ENCODE measurements around the gene GPR45. TPM values are rescaled to one million over a fixed set of nuclear protein-coding genes. Genes with fewer than 3 reads are reported as not detected.
A peak's percentile ranks its signal among the peaks of the same experiment; 100 is the strongest.

The GPR45 gene
- total RNA-seq = not detected

GRCh38 chr2:105241443-105241842 lies at the start of gene GPR45:
GPR45 (plus strand) TSS chr2:105241743; CDS start chr2:105241859, 116 bp downstream.
- intact Hi-C loops (cut with micrococcal nuclease) = no loop called here
- Mint-ChIP-seq H3K27ac (no peak within 1 kb of the TSS), H3K27me3 (ENCODE audit: low read depth) (peaks cover 7% of the 10 kb centered on the region), H3K4me3 (no peak within 1 kb of the TSS), H3K36me3 (ENCODE audit: low read depth) (no peaks in the 10 kb centered on the region), H3K9me3 (no peaks in the 10 kb centered on the region), H3K4me1 (ENCODE audit: low read depth) (peaks cover 15% of the 10 kb centered on the region)
- CTCF ChIA-PET = interaction anchor here (14.3 kb wide), 1 partner anchor 128 kb away, joined by 263 read pairs; no protein-coding TSS in a partner anchor
- no peak for DNase-seq

- H3K36me3 Mint-ChIP-seq (ENCODE audit: low read depth) = no peaks in the 10 kb centered on the region
- H3K27ac Mint-ChIP-seq = no peak overlapping the region
- DNase-seq = no peak
- peaks cover 23% of the 10 kb centered on the region for H3K27me3 Mint-ChIP-seq (ENCODE audit: low read depth)
- H3K4me3 Mint-ChIP-seq = no peak overlapping the region
- H3K4me1 Mint-ChIP-seq (ENCODE audit: low read depth) = no peaks in the 10 kb centered on the region
- CTCF ChIA-PET = no interaction called here
- intact Hi-C loops (cut with micrococcal nuclease) = no loop called here
- H3K9me3 Mint-ChIP-seq = peaks cover 14% of the 10 kb centered on the region
Observed at GRCh38 chr2:105194022-105194675, 47.4 kb upstream of the GPR45 start.

- no peak for DNase-seq
- H3K9me3 Mint-ChIP-seq = peaks cover 9% of the 10 kb centered on the region
- no peaks in the 10 kb centered on the region for H3K4me1 Mint-ChIP-seq (ENCODE audit: low read depth)
- H3K27me3 Mint-ChIP-seq (ENCODE audit: low read depth) = peaks cover 19% of the 10 kb centered on the region
- H3K4me3 Mint-ChIP-seq = no peak overlapping the region
- no peak overlapping the region for H3K27ac Mint-ChIP-seq
- intact Hi-C loops (cut with micrococcal nuclease) = no loop called here
- CTCF ChIA-PET = no interaction called here
- H3K36me3 Mint-ChIP-seq (ENCODE audit: low read depth) = no peaks in the 10 kb centered on the region
Observed at GRCh38 chr2:105196651-105197050, 44.9 kb upstream of the GPR45 start.

- Mint-ChIP-seq H3K9me3 (no peaks in the 10 kb centered on the region), H3K4me1 (ENCODE audit: low read depth) (no peaks in the 10 kb centered on the region), H3K27me3 (ENCODE audit: low read depth) (peaks cover 5% of the 10 kb centered on the region), H3K36me3 (ENCODE audit: low read depth) (no peaks in the 10 kb centered on the region), H3K4me3 (no peak overlapping the region), H3K27ac (no peak overlapping the region)
- intact Hi-C loops (cut with micrococcal nuclease) = no loop called here
- CTCF ChIA-PET = no interaction called here
- DNase-seq = no peak
Observed at GRCh38 chr2:105215586-105216192, 25.9 kb upstream of the GPR45 start.

GRCh38 chr2:105220604-105221003 lies 20.9 kb upstream of the GPR45 start:
- Mint-ChIP-seq H3K4me1 (ENCODE audit: low read depth) (no peaks in the 10 kb centered on the region), H3K27ac (no peak overlapping the region), H3K27me3 (ENCODE audit: low read depth) (peaks cover 7% of the 10 kb centered on the region), H3K36me3 (ENCODE audit: low read depth) (no peaks in the 10 kb centered on the region), H3K4me3 (no peak overlapping the region), H3K9me3 (no peaks in the 10 kb centered on the region)
- CTCF ChIA-PET = no interaction called here
- intact Hi-C loops (cut with micrococcal nuclease) = no loop called here
- DNase-seq = no peak

GRCh38 chr2:105224444-105224843 lies 17.1 kb upstream of the GPR45 start:
- CTCF ChIA-PET = no interaction called here
- H3K4me3 Mint-ChIP-seq = no peak overlapping the region
- DNase-seq = no peak
- no peaks in the 10 kb centered on the region for H3K9me3 Mint-ChIP-seq
- H3K27me3 Mint-ChIP-seq (ENCODE audit: low read depth) = peaks cover 5% of the 10 kb centered on the region
- H3K27ac Mint-ChIP-seq = no peak overlapping the region
- intact Hi-C loops (cut with micrococcal nuclease) = no loop called here
- no peaks in the 10 kb centered on the region for H3K36me3 Mint-ChIP-seq (ENCODE audit: low read depth)
- no peaks in the 10 kb centered on the region for H3K4me1 Mint-ChIP-seq (ENCODE audit: low read depth)

GRCh38 chr2:105231232-105231619 lies 10.3 kb upstream of the GPR45 start:
- Mint-ChIP-seq H3K4me1 (ENCODE audit: low read depth) (peaks cover 9% of the 10 kb centered on the region), H3K36me3 (ENCODE audit: low read depth) (no peaks in the 10 kb centered on the region), H3K4me3 (no peak overlapping the region), H3K27me3 (ENCODE audit: low read depth) (peaks cover 1% of the 10 kb centered on the region), H3K9me3 (no peaks in the 10 kb centered on the region), H3K27ac (no peak overlapping the region)
- CTCF ChIA-PET = interaction anchor here (0.7 to 1.0 kb wide), 4 partner anchors 51 to 118 kb away, joined by 3 to 8 read pairs (median 4); no protein-coding TSS in a partner anchor
- DNase-seq = no peak
- intact Hi-C loops (cut with micrococcal nuclease) = no loop called here

- no peak overlapping the region for H3K27ac Mint-ChIP-seq
- H3K36me3 Mint-ChIP-seq (ENCODE audit: low read depth) = no peaks in the 10 kb centered on the region
- no peak overlapping the region for H3K4me3 Mint-ChIP-seq
- intact Hi-C loops (cut with micrococcal nuclease) = loop anchor here (1.0 to 5.0 kb wide), 3 partner anchors 121 to 383 kb away; partner anchors contain the start of genes MRPS9 and POU3F3
- CTCF ChIA-PET = interaction anchor here (0.7 to 14.3 kb wide), 15 partner anchors 9 to 453 kb away, joined by 3 to 263 read pairs (median 3); partner anchors contain the start of gene MRPS9
- H3K27me3 Mint-ChIP-seq (ENCODE audit: low read depth) = peaks cover 7% of the 10 kb centered on the region
- H3K4me1 Mint-ChIP-seq (ENCODE audit: low read depth) = peaks cover 24% of the 10 kb centered on the region
- no peaks in the 10 kb centered on the region for H3K9me3 Mint-ChIP-seq
- peak; percentile 85 for DNase-seq
Observed at GRCh38 chr2:105235388-105236059, 6.0 kb upstream of the GPR45 start.

- CTCF ChIA-PET = interaction anchor here (0.7 to 14.3 kb wide), 14 partner anchors 9 to 454 kb away, joined by 3 to 263 read pairs (median 3); partner anchors contain the start of gene MRPS9
- Mint-ChIP-seq H3K27ac (no peak overlapping the region), H3K4me1 (ENCODE audit: low read depth) (peaks cover 24% of the 10 kb centered on the region), H3K4me3 (no peak overlapping the region), H3K9me3 (no peaks in the 10 kb centered on the region), H3K27me3 (ENCODE audit: low read depth) (peaks cover 7% of the 10 kb centered on the region), H3K36me3 (ENCODE audit: low read depth) (no peaks in the 10 kb centered on the region)
- intact Hi-C loops (cut with micrococcal nuclease) = loop anchor here (5.0 kb wide), 2 partner anchors 199 to 384 kb away; partner anchors contain the start of genes MRPS9 and POU3F3
- DNase-seq = no peak
Observed at GRCh38 chr2:105236060-105236424, 5.5 kb upstream of the GPR45 start.

GRCh38 chr2:105237045-105237765 lies 4.3 kb upstream of the GPR45 start:
- peak; percentile 30 for DNase-seq
- Mint-ChIP-seq H3K4me1 (ENCODE audit: low read depth) (peaks cover 24% of the 10 kb centered on the region), H3K9me3 (no peaks in the 10 kb centered on the region), H3K27ac (no peak overlapping the region), H3K4me3 (peak overlapping the region; percentile 15), H3K27me3 (ENCODE audit: low read depth) (peaks cover 7% of the 10 kb centered on the region), H3K36me3 (ENCODE audit: low read depth) (no peaks in the 10 kb centered on the region)
- intact Hi-C loops (cut with micrococcal nuclease) = loop anchor here (5.0 kb wide), 2 partner anchors 200 to 385 kb away; partner anchors contain the start of genes MRPS9 and POU3F3
- CTCF ChIA-PET = interaction anchor here (0.6 to 14.3 kb wide), 7 partner anchors 13 to 1958 kb away, joined by 3 to 263 read pairs (median 3); no protein-coding TSS in a partner anchor

- Mint-ChIP-seq H3K9me3 (no peaks in the 10 kb centered on the region), H3K4me1 (ENCODE audit: low read depth) (peaks cover 24% of the 10 kb centered on the region), H3K36me3 (ENCODE audit: low read depth) (no peaks in the 10 kb centered on the region), H3K4me3 (no peak overlapping the region), H3K27me3 (ENCODE audit: low read depth) (peaks cover 9% of the 10 kb centered on the region), H3K27ac (no peak overlapping the region)
- no peak for DNase-seq
- CTCF ChIA-PET = interaction anchor here (0.6 to 14.3 kb wide), 18 partner anchors 11 to 1360 kb away, joined by 3 to 263 read pairs (median 4); no protein-coding TSS in a partner anchor
- intact Hi-C loops (cut with micrococcal nuclease) = loop anchor here (5.0 kb wide), 2 partner anchors 201 to 386 kb away; partner anchors contain the start of genes MRPS9 and POU3F3
Observed at GRCh38 chr2:105238664-105239240, 2.8 kb upstream of the GPR45 start.

All from activated naive CD4-positive, alpha-beta T cell treated with anti-CD3 and anti-CD28 coated beads for 36 hours (primary cell).